Measurements from ENCODE around the gene FNDC7. TPM values are rescaled to one million over a fixed set of nuclear protein-coding genes. Genes with fewer than 3 reads are reported as not detected.
"Not testable (repeated sequence)": the region's sequence is repeated elsewhere in the genome, so short reads cannot be mapped to it uniquely, and the experiment has no call there.

The FNDC7 gene
- polyA plus RNA-seq, 1 of the 3 experiments (the other 2 are of a cell fraction) = 0.02 TPM

- Histone ChIP-seq H2AFZ (ENCODE audit: low read depth) (no peak overlapping the region), H3F3A (replicated peaks; ENCODE audit: insufficient read depth) (peaks cover 3% of the 10 kb centered on the region), H4K20me1 (ENCODE audit: insufficient read depth) (no peaks in the 10 kb centered on the region), H3K9me2 (no peaks in the 10 kb centered on the region), H3K4me2 (no peak overlapping the region), H3K4me1 (ENCODE audit: control insufficient read depth in 1 of 2, insufficient read depth in 2 of 2, low read depth in 1 of 2, low read length in 1 of 2) (no peaks in the 10 kb centered on the region), H3K4me3 (ENCODE audit: low read depth in 2 of 2, low read length in 1 of 2) (no peak overlapping the region), H3K9ac (no peak overlapping the region), H3K79me2 (ENCODE audit: insufficient read depth) (no peaks in the 10 kb centered on the region), H3K9me3 (no peaks in the 10 kb centered on the region), H3K27me3 (ENCODE audit: insufficient read depth) (no peaks in the 10 kb centered on the region), H3K27ac (ENCODE audit: low read depth in 2 of 2, low read length in 1 of 2) (no peak overlapping the region), H3K36me3 (replicated peaks in 1 of 2; ENCODE audit: control insufficient read depth in 1 of 2, insufficient read depth in 2 of 2, low read length in 1 of 2) (peaks cover 71 to 88% of the 10 kb centered on the region in 2 experiments)
- CTCF ChIA-PET = no interaction called here
- POLR2A ChIA-PET = no interaction called here
- TF ChIP-seq FOXJ3 (CRISPR knock-in tag; IDR thresholded peaks at IDR 0.05) (no peak), EP300 (IDR thresholded peaks at IDR 0.05; ENCODE audit: borderline replicate concordance in 1 of 2, low read depth in 1 of 2, low read length in 1 of 2) (no peak), TAF1 (IDR thresholded peaks at IDR 0.05; ENCODE audit: borderline replicate concordance, low read depth, low read length) (no peak), MEF2A (IDR thresholded peaks at IDR 0.05; ENCODE audit: borderline replicate concordance, low read depth) (no peak), EZH2phosphoT487 (IDR thresholded peaks at IDR 0.05; ENCODE audit: borderline replicate concordance, low read depth) (no peak), MXI1 (IDR thresholded peaks at IDR 0.05; ENCODE audit: low read depth, low read length) (no peak), ZBTB33 (IDR thresholded peaks at IDR 0.05; ENCODE audit: borderline replicate concordance, low read depth) (no peak), YY1 (IDR thresholded peaks at IDR 0.05; ENCODE audit: low read depth) (no peak), IRF3 (IDR thresholded peaks at IDR 0.05; ENCODE audit: low read depth, low read length) (no peak), RFX5 (IDR thresholded peaks at IDR 0.05; ENCODE audit: low read length) (no peak)
- DNase-seq = no peak
These were observed 66.7 kb downstream of the FNDC7 start for GRCh38 chr1:108779455-108779854.

GRCh38 chr1:108780937-108781574, 68.3 kb downstream of the FNDC7 start:
- no peak overlapping the region for H3K9ac ChIP-seq
- no peak overlapping the region for H3K27ac ChIP-seq (ENCODE audit: low read depth in 2 of 2, low read length in 1 of 2)
- H3K36me3 ChIP-seq (replicated peaks in 1 of 2; ENCODE audit: control insufficient read depth in 1 of 2, insufficient read depth in 2 of 2, low read length in 1 of 2) = peaks cover 66 to 90% of the 10 kb centered on the region in 2 experiments
- no peaks in the 10 kb centered on the region for H3K27me3 ChIP-seq (ENCODE audit: insufficient read depth)
- H3K79me2 ChIP-seq (ENCODE audit: insufficient read depth) = no peaks in the 10 kb centered on the region
- DNase-seq = no peak
- no peak overlapping the region for H3K4me2 ChIP-seq
- ChIA-PET CTCF (interaction anchor here (0.9 to 1.2 kb wide), 2 partner anchors 20 to 117 kb away, joined by 3 to 4 read pairs; no protein-coding TSS in a partner anchor), POLR2A (no interaction called here)
- no peaks in the 10 kb centered on the region for H3K4me1 ChIP-seq (ENCODE audit: control insufficient read depth in 1 of 2, insufficient read depth in 2 of 2, low read depth in 1 of 2, low read length in 1 of 2)
- no peaks in the 10 kb centered on the region for H3K9me3 ChIP-seq
- TF ChIP-seq POLR2AphosphoS5 (IDR thresholded peaks at IDR 0.05; ENCODE audit: low read depth, low read length) (no peak), USF2 (IDR thresholded peaks at IDR 0.05; ENCODE audit: borderline replicate concordance, low read depth, low read length) (no peak)
- H3K4me3 ChIP-seq (ENCODE audit: low read depth in 2 of 2, low read length in 1 of 2) = no peak overlapping the region
- H2AFZ ChIP-seq (ENCODE audit: low read depth) = no peak overlapping the region
- H3F3A ChIP-seq (replicated peaks; ENCODE audit: insufficient read depth) = peaks cover 3% of the 10 kb centered on the region
- H3K9me2 ChIP-seq = no peaks in the 10 kb centered on the region
- WGBS (ENCODE audit: low lambda C conversion rate) = 98% methylated on average over 3 of the region's 3 CpGs
- no peaks in the 10 kb centered on the region for H4K20me1 ChIP-seq (ENCODE audit: insufficient read depth)

- 93% methylated on average over 1 of the region's 1 CpG for WGBS (ENCODE audit: low lambda C conversion rate)
- POLR2A ChIA-PET; H3K4me1 ChIP-seq (ENCODE audit: control insufficient read depth in 1 of 2, insufficient read depth in 2 of 2, low read depth in 1 of 2, low read length in 1 of 2); H3F3A ChIP-seq (replicated peaks; ENCODE audit: insufficient read depth); DNase-seq; H3K79me2 ChIP-seq (ENCODE audit: insufficient read depth); H3K4me2 ChIP-seq; H3K27ac ChIP-seq (ENCODE audit: low read depth in 2 of 2, low read length in 1 of 2); H3K9ac ChIP-seq; H3K9me3 ChIP-seq; H3K9me2 ChIP-seq; H3K27me3 ChIP-seq (ENCODE audit: insufficient read depth); H2AFZ ChIP-seq (ENCODE audit: low read depth); H4K20me1 ChIP-seq (ENCODE audit: insufficient read depth); H3K4me3 ChIP-seq (ENCODE audit: low read depth in 2 of 2, low read length in 1 of 2): not testable (repeated sequence)
- H3K36me3 ChIP-seq (replicated peaks in 1 of 2; ENCODE audit: control insufficient read depth in 1 of 2, insufficient read depth in 2 of 2, low read length in 1 of 2) = peaks cover 63 to 90% of the 10 kb centered on the region in 2 experiments
- CTCF ChIA-PET = interaction anchor here (0.9 to 1.2 kb wide), 2 partner anchors 21 to 117 kb away, joined by 3 to 4 read pairs; no protein-coding TSS in a partner anchor
These were observed 68.9 kb downstream of the FNDC7 start for GRCh38 chr1:108781575-108781944.

Data from SK-N-SH (cell line).